Prostate gland (tissue), 2 donors: ENCODE results near the gene CES5A.
"Not testable (repeated sequence)": the region's sequence is repeated elsewhere in the genome, so short reads cannot be mapped to it uniquely, and the experiment has no call there.

ENCODE experiments used
- POLR2A ChIP-seq: fragments of 450-650 bp; IDR thresholded peaks from one replicate; pipeline ENCODE4 v1.6.1; 2016; ENCODE audit warnings: antibody characterized with exemption, mild to moderate bottlenecking
- POLR2AphosphoS5 ChIP-seq: sonication (generic); formaldehyde crosslinking; IDR thresholded peaks from one replicate; pipeline ENCODE4 v1.6.1; 2017; ENCODE audit warnings: antibody characterized with exemption
- TF ChIP-seq, protein P1 (sequence below), 4 experiments: fragments of 200-600 bp in 2 of 4; fragments of 450-650 bp in 2 of 4; sonication (generic) in 2 of 4; IDR thresholded peaks; 1 replicate in 3 of 4; 2 replicates in 1 of 4; pipeline ENCODE4 v1.5.1; 2016 to 2019; ENCODE audit warnings: antibody characterized with exemption in 4 of 4, mild to moderate bottlenecking in 2 of 4, moderate library complexity in 2 of 4

DNA sequence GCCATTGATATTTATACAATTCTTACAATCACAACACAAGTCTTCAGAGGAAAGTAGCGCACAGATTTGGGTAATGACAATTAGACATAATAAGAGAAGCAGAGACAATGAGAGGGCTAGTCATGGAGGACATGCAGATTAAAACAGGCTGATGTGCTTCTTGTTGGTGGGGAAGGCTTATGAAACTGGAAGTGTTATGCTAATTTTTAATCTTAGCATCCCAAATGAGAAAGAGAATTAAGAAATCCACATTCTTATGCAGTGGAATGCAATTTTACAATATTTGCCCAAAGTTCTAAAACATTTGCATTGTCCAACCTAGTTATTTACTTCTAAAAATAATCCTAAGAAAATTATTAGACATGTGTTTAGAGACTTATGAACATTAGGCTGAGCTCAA is 66.9 kb downstream of the CES5A start:
- not testable (repeated sequence) for TF ChIP-seq POLR2AphosphoS5, POLR2A
- TF ChIP-seq, protein P1, sequence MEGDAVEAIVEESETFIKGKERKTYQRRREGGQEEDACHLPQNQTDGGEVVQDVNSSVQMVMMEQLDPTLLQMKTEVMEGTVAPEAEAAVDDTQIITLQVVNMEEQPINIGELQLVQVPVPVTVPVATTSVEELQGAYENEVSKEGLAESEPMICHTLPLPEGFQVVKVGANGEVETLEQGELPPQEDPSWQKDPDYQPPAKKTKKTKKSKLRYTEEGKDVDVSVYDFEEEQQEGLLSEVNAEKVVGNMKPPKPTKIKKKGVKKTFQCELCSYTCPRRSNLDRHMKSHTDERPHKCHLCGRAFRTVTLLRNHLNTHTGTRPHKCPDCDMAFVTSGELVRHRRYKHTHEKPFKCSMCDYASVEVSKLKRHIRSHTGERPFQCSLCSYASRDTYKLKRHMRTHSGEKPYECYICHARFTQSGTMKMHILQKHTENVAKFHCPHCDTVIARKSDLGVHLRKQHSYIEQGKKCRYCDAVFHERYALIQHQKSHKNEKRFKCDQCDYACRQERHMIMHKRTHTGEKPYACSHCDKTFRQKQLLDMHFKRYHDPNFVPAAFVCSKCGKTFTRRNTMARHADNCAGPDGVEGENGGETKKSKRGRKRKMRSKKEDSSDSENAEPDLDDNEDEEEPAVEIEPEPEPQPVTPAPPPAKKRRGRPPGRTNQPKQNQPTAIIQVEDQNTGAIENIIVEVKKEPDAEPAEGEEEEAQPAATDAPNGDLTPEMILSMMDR (IDR thresholded peaks at IDR 0.05), result not testable (repeated sequence)
